GM23338 (cell line): ENCODE results near the gene AMOTL1. TPM values are rescaled to one million over a fixed set of nuclear protein-coding genes. Genes with fewer than 3 reads are reported as not detected.
A peak's percentile ranks its signal among the peaks of the same experiment; 100 is the strongest.

ENCODE experiments used
- ATAC-seq: fragments of 200-7000 bp; cut with Tn5 transposase; 3 replicates; pipeline ENCODE4 v1.9.1; 2020
- DNase-seq: peaks from one replicate; pipeline ENCODE4 v3.0.0-alpha.2; 2015; ENCODE audit warnings: low spot score
- H2AFZ ChIP-seq: fragments of 200-600 bp; sonication (generic); 2 replicates; pipeline ENCODE4 v1.8.0; 2016; ENCODE audit warnings: antibody characterized with exemption, mild to moderate bottlenecking, moderate library complexity
- H3F3A ChIP-seq: fragments of 200-600 bp; sonication (generic); replicated peaks from 2 replicates; pipeline ENCODE4 v1.8.0; 2017; ENCODE audit warnings: antibody characterized with exemption, mixed run types, low read depth
- H3K27ac ChIP-seq: fragments of 200-600 bp; sonication (generic); 2 replicates; pipeline ENCODE4 v1.6.1; 2016; ENCODE audit warnings: low read depth
- H3K27me3 ChIP-seq: fragments of 200-600 bp; sonication (generic); 2 replicates; pipeline ENCODE4 v1.8.0; 2016; ENCODE audit warnings: mild to moderate bottlenecking, mixed run types, moderate library complexity; ENCODE audit not compliant: insufficient read depth
- H3K36me3 ChIP-seq: fragments of 200-600 bp; sonication (generic); 2 replicates; pipeline ENCODE4 v1.8.0; 2016; ENCODE audit warnings: mild to moderate bottlenecking; ENCODE audit not compliant: insufficient read depth
- H3K4me1 ChIP-seq: fragments of 200-600 bp; sonication (generic); 2 replicates; pipeline ENCODE4 v1.8.0; 2016; ENCODE audit warnings: mild to moderate bottlenecking, moderate library complexity; ENCODE audit not compliant: insufficient read depth
- H3K4me2 ChIP-seq: fragments of 200-600 bp; sonication (generic); 2 replicates; pipeline ENCODE4 v1.7.1; 2017; ENCODE audit warnings: mixed run types
- H3K4me3 ChIP-seq: fragments of 200-600 bp; sonication (generic); 2 replicates; pipeline ENCODE4 v1.6.1; 2016; ENCODE audit warnings: mixed run types
- H3K79me2 ChIP-seq: fragments of 200-600 bp; sonication (generic); replicated peaks from 2 replicates; pipeline ENCODE4 v1.8.0; 2017; ENCODE audit warnings: mild to moderate bottlenecking; ENCODE audit not compliant: insufficient read depth
- H3K9me2 ChIP-seq: fragments of 200-600 bp; sonication (generic); 2 replicates; pipeline ENCODE4 v1.8.0; 2017; ENCODE audit not compliant: insufficient read depth
- H4K20me1 ChIP-seq: fragments of 200-600 bp; sonication (generic); replicated peaks from 2 replicates; pipeline ENCODE4 v1.8.0; 2017; ENCODE audit warnings: mild to moderate bottlenecking; ENCODE audit not compliant: insufficient read depth
- H3K27ac Mint-ChIP-seq: 2 replicates; pipeline ENCODE4 v1.8.0; 2020; ENCODE audit warnings: inconsistent platforms, mild to moderate bottlenecking, moderate library complexity, mixed read lengths
- H3K27me3 Mint-ChIP-seq: 3 replicates; pipeline ENCODE4 v1.8.0; 2022; ENCODE audit warnings: low read depth, mild to moderate bottlenecking, moderate library complexity, mixed read lengths, inconsistent platforms; ENCODE audit not compliant: insufficient read depth, poor library complexity
- H3K36me3 Mint-ChIP-seq: 3 replicates; pipeline ENCODE4 v1.8.0; 2021; ENCODE audit warnings: low read depth, mild to moderate bottlenecking, inconsistent platforms, moderate library complexity, mixed read lengths
- H3K4me1 Mint-ChIP-seq: 3 replicates; pipeline ENCODE4 v1.8.0; 2020; ENCODE audit warnings: mild to moderate bottlenecking, inconsistent platforms, mixed read lengths
- H3K4me3 Mint-ChIP-seq: 3 replicates; pipeline ENCODE4 v1.8.0; 2021; ENCODE audit warnings: moderate library complexity, mild to moderate bottlenecking, inconsistent platforms, mixed read lengths
- H3K9me3 Mint-ChIP-seq: 3 replicates; pipeline ENCODE4 v1.8.0; 2020; ENCODE audit warnings: moderate library complexity, mild to moderate bottlenecking, inconsistent platforms, mixed read lengths
- CREB1 ChIP-seq: fragments of 250-450 bp; sonication (Bioruptor Pico); IDR thresholded peaks from 2 replicates; pipeline ENCODE4 v1.5.0; 2020; ENCODE audit warnings: low read depth, mild to moderate bottlenecking, moderate library complexity
- ETS1 ChIP-seq: IDR thresholded peaks from 2 replicates; pipeline ENCODE4 v1.6.1; 2016; ENCODE audit warnings: antibody characterized with exemption
- EZH2 ChIP-seq: fragments of 200-600 bp; sonication (generic); IDR thresholded peaks from one replicate; pipeline ENCODE4 v1.8.0; 2017; ENCODE audit warnings: antibody characterized with exemption, mild to moderate bottlenecking, low read depth; ENCODE audit not compliant: unreplicated experiment
- EZH2phosphoT487 ChIP-seq: fragments of 200-600 bp; sonication (generic); IDR thresholded peaks from one replicate; pipeline ENCODE4 v1.8.1; 2018; ENCODE audit warnings: antibody characterized with exemption; ENCODE audit not compliant: unreplicated experiment
- JUNB ChIP-seq: IDR thresholded peaks from one replicate; pipeline ENCODE4 v1.6.1; 2016; ENCODE audit warnings: antibody characterized with exemption; ENCODE audit not compliant: unreplicated experiment
- NANOG ChIP-seq: IDR thresholded peaks from 2 replicates; pipeline ENCODE4 v1.6.1; 2016; ENCODE audit warnings: antibody characterized with exemption, borderline replicate concordance
- POLR2AphosphoS5 ChIP-seq: IDR thresholded peaks from 2 replicates; pipeline ENCODE4 v1.6.1; 2016; ENCODE audit warnings: antibody characterized with exemption, low read depth
- REST ChIP-seq: IDR thresholded peaks from one replicate; pipeline ENCODE4 v1.6.1; 2018; ENCODE audit warnings: antibody characterized with exemption; ENCODE audit not compliant: unreplicated experiment
- STAT1 ChIP-seq: IDR thresholded peaks from one replicate; pipeline ENCODE4 v1.6.1; 2016; ENCODE audit warnings: antibody characterized with exemption; ENCODE audit not compliant: unreplicated experiment
- ZNF114 ChIP-seq: fragments of 250-450 bp; sonication (Bioruptor Pico); IDR thresholded peaks from 2 replicates; pipeline ENCODE4 v1.5.0; 2020; ENCODE audit warnings: mild to moderate bottlenecking, moderate library complexity
- ZNF331 ChIP-seq: fragments of 250-450 bp; sonication (Bioruptor Pico); IDR thresholded peaks from 2 replicates; pipeline ENCODE4 v1.5.0; 2020; ENCODE audit warnings: low read depth, mild to moderate bottlenecking, moderate library complexity
- ZNF462 ChIP-seq: fragments of 250-450 bp; sonication (Bioruptor Pico); IDR thresholded peaks from 2 replicates; pipeline ENCODE4 v1.5.0; 2020; ENCODE audit warnings: mild to moderate bottlenecking, moderate library complexity
- polyA plus RNA-seq: library from polyadenylated mRNA; unstranded; fragments of >200 nt; fragmentation: Nextera tagmentation; extraction: Ambion mirVana; gene quantifications from 2 replicates; pipeline ENCODE4 v1.2.1, GENCODE V29; 2016
- total RNA-seq: library from RNA; depleted of rRNA; stranded (reverse); fragments of >200 nt; shearing (Covaris generic); gene quantifications from 2 replicates; pipeline ENCODE4 v1.2.3, GENCODE V29; 2014
- TF ChIP-seq, protein P1 (sequence below), 2 experiments: fragments of 200-600 bp in 1 of 2; sonication (generic) in 1 of 2; conservative IDR thresholded peaks; 2 replicates each; pipeline versions ENCODE4 v1.5.1 to v1.6.1; 2016 to 2017; ENCODE audit warnings: antibody characterized with exemption in 2 of 2, low read depth in 2 of 2, mild to moderate bottlenecking in 2 of 2, moderate library complexity in 1 of 2

AMOTL1 gene
- total and polyA plus RNA-seq, 2 experiments from 2014 or later: 4.3 to 18.7 TPM

DNA sequence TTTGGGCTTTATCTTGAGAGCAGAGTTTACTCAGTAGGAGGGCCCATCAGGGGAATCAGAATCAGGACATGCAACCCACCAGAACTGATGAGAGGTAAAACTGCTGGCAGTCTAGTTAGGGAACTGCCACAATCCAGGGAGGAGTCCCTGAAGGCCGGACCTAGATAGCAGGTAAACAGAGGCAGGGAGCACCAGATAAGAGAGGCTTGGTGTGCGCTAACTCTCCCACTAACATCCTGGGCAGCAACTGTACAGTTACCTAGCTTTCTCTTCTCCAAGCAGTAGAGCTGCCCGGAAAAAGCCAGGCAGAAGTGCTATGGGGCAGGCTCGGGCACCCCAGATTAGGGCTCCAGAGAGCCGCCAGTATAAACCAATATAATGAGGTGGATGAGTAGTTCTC is 865 bp upstream of the AMOTL1 start:
- Histone ChIP-seq H3K4me3 (peak overlapping the region; percentile 93), H3K36me3 (no peaks in the 10 kb centered on the region; the same call in 1 of the 2 replicates), H3K4me1 (peaks cover 55% of the 10 kb centered on the region), H3K9me2 (no peaks in the 10 kb centered on the region), H3K4me2 (peak overlapping the region; percentile 96), H3F3A (no peaks in the 10 kb centered on the region; the same call in 1 of the 2 replicates), H3K79me2 (peaks cover 35% of the 10 kb centered on the region), H3K27me3 (peaks cover 84% of the 10 kb centered on the region), H3K27ac (no peak overlapping the region), H2AFZ (no peak overlapping the region), H4K20me1 (peaks cover 18% of the 10 kb centered on the region)
- peaks cover 22% of the 10 kb centered on the region for H3K27me3 Mint-ChIP-seq
- DNase-seq: no peak
- TF ChIP-seq JUNB (no peak), ZNF462 (CRISPR knock-in tag) (no peak), EZH2 (no peak), ZNF331 (CRISPR knock-in tag) (no peak), ZNF114 (CRISPR knock-in tag) (no peak), ETS1 (no peak), STAT1 (no peak), NANOG (no peak), EZH2phosphoT487 (no peak), POLR2AphosphoS5 (no peak), REST (no peak), CREB1 (CRISPR knock-in tag) (no peak)
- TF ChIP-seq, protein P1, sequence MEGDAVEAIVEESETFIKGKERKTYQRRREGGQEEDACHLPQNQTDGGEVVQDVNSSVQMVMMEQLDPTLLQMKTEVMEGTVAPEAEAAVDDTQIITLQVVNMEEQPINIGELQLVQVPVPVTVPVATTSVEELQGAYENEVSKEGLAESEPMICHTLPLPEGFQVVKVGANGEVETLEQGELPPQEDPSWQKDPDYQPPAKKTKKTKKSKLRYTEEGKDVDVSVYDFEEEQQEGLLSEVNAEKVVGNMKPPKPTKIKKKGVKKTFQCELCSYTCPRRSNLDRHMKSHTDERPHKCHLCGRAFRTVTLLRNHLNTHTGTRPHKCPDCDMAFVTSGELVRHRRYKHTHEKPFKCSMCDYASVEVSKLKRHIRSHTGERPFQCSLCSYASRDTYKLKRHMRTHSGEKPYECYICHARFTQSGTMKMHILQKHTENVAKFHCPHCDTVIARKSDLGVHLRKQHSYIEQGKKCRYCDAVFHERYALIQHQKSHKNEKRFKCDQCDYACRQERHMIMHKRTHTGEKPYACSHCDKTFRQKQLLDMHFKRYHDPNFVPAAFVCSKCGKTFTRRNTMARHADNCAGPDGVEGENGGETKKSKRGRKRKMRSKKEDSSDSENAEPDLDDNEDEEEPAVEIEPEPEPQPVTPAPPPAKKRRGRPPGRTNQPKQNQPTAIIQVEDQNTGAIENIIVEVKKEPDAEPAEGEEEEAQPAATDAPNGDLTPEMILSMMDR (conservative IDR thresholded peaks at IDR 0.05; ENCODE audit: low read depth in 2 of 2): no peak
- peaks cover 8% of the 10 kb centered on the region; the same call in 1 of the 3 replicates for H3K9me3 Mint-ChIP-seq
- ATAC-seq: no peak
- peaks cover 4% of the 10 kb centered on the region; the same call in 1 of the 3 replicates for H3K36me3 Mint-ChIP-seq
- no peak overlapping the region for H3K27ac Mint-ChIP-seq
- no peak overlapping the region; the same call in 1 of the 3 replicates for H3K4me3 Mint-ChIP-seq
- H3K4me1 Mint-ChIP-seq: peaks cover 44% of the 10 kb centered on the region
